ENCODE results near the gene CEP78.

The CEP78 gene

GRCh38 chr9:78301466-78301865 is 65.6 kb downstream of the CEP78 start:
- in situ Hi-C loops (cut with MboI; ENCODE audit: low sequenced_read_pairs, unreplicated experiment) = no loop called here
- TF ChIP-seq, protein P1, sequence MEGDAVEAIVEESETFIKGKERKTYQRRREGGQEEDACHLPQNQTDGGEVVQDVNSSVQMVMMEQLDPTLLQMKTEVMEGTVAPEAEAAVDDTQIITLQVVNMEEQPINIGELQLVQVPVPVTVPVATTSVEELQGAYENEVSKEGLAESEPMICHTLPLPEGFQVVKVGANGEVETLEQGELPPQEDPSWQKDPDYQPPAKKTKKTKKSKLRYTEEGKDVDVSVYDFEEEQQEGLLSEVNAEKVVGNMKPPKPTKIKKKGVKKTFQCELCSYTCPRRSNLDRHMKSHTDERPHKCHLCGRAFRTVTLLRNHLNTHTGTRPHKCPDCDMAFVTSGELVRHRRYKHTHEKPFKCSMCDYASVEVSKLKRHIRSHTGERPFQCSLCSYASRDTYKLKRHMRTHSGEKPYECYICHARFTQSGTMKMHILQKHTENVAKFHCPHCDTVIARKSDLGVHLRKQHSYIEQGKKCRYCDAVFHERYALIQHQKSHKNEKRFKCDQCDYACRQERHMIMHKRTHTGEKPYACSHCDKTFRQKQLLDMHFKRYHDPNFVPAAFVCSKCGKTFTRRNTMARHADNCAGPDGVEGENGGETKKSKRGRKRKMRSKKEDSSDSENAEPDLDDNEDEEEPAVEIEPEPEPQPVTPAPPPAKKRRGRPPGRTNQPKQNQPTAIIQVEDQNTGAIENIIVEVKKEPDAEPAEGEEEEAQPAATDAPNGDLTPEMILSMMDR (IDR thresholded peaks at IDR 0.05; ENCODE audit: borderline replicate concordance, control extremely low read depth, extremely low read depth, insufficient read depth, missing control alignments) = no peak
- no peak for DNase-seq (ENCODE audit: low spot score)

DNA sequence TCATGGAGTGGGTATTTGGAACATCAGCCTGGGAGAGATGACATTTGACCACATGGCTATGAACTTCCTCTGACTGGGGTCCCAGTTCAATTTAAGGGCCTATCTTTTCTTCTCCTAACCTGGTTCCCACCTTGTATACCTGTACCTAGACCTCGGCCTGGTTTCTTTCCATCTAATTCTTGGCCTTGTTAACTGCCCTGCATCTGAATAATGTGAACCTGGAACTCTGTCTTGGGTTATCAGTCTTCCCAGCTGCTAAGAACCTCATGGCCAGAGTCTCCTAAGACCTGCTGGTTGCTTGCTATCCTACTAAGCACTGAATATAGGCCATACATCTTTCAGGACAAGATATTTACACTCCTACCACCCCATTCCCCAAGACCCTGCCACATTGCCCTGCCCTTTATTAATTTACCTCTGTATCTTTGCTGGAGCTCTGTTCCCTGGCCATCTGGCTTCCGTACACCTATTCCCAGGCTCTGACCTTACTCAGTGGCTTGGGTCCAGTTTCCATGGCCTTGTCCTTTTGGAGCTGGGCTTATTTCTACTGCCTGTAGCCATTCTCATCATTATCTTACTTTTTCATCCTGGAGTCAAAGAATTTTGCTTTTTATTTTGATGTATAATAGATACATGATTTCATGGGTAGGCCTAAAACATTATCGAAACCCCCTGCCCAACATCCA is 67.6 kb downstream of the CEP78 start:
- no peak for DNase-seq (ENCODE audit: low spot score)
- in situ Hi-C loops (cut with MboI; ENCODE audit: low sequenced_read_pairs, unreplicated experiment) = no loop called here
- TF ChIP-seq, protein P1 (IDR thresholded peaks at IDR 0.05; ENCODE audit: borderline replicate concordance, control extremely low read depth, extremely low read depth, insufficient read depth, missing control alignments) = no peak

- no peak for DNase-seq (ENCODE audit: low spot score)
- TF ChIP-seq, protein P1 (IDR thresholded peaks at IDR 0.05; ENCODE audit: borderline replicate concordance, control extremely low read depth, extremely low read depth, insufficient read depth, missing control alignments) = no peak
- in situ Hi-C loops (cut with MboI; ENCODE audit: low sequenced_read_pairs, unreplicated experiment) = no loop called here
These were observed 68.5 kb downstream of the CEP78 start for GRCh38 chr9:78304357-78304756.

DNA sequence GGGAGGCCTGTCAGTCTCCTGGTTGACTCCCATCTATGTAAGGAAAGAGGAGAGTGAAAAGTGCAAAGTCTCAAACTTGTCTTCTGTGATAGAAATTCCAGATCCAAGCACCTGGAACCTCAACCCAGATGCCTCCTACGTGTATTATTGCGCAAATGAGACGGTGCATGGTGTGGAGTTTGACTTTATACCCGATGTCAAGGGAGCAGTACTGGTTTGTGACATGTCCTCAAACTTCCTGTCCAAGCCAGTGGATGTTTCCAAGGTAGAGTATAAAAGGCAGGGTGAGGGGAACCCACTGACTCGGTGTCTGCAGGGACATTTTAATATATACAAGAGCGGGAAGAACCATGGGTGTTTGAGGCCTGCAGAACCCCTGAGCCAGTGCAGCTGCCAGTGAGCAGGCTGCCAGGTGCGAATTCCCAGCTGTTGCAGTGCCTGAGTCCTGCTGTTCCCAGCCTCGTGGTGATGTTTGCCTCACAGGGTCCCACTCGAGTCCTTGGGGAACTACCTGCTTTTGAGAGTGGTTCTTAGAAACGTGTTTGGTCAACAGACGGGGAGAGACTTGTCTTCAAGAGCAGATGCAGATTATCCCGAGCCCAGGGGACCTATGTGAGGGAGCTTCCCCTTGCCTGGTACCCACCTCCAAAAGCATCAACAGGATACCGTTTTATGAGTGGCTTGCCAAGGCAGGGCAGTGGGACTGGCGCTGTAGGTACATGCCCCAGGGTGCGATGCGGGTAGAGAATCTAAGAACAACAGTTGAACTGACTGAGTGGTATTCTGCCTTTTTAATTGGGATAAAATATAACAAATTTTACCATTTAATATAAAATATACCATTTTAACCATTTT is 70.6 kb downstream of the CEP78 start:
- in situ Hi-C loops (cut with MboI; ENCODE audit: low sequenced_read_pairs, unreplicated experiment) = no loop called here
- no peak for DNase-seq (ENCODE audit: low spot score)
- TF ChIP-seq, protein P1 (IDR thresholded peaks at IDR 0.05; ENCODE audit: borderline replicate concordance, control extremely low read depth, extremely low read depth, insufficient read depth, missing control alignments) = no peak

- in situ Hi-C loops (cut with MboI; ENCODE audit: low sequenced_read_pairs, unreplicated experiment) = no loop called here
- no peak for DNase-seq (ENCODE audit: low spot score)
- TF ChIP-seq, protein P1 (IDR thresholded peaks at IDR 0.05; ENCODE audit: borderline replicate concordance, control extremely low read depth, extremely low read depth, insufficient read depth, missing control alignments) = no peak
These were observed 71.5 kb downstream of the CEP78 start for GRCh38 chr9:78307360-78307759.

DNA sequence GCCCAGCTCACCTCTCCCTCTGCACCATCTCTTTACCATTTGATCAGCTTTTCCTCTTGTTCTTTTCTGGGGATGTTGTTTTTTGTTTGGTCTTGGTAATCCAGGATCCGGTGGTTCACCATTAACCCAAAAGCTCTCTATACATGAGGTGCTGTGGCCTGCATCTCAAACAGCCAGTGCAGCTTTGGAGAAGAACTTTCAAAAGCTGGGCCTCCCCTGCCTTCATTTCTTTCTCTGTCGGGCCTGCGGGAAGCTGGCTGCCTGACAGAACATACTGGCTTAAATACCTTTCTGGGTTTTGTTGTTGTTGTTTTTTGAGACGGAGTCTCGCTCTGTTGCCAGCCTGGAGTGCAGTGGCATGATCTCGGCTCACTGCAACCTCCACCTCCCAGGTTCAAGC is 73.2 kb downstream of the CEP78 start:
- DNase-seq (ENCODE audit: low spot score) = no peak
- TF ChIP-seq, protein P1 (IDR thresholded peaks at IDR 0.05; ENCODE audit: borderline replicate concordance, control extremely low read depth, extremely low read depth, insufficient read depth, missing control alignments) = no peak
- in situ Hi-C loops (cut with MboI; ENCODE audit: low sequenced_read_pairs, unreplicated experiment) = no loop called here

Measured in GM13976 (cell line).